Right lobe of liver (tissue), 6 donors: ENCODE data around the gene MAML3. TPM values are rescaled to one million over a fixed set of nuclear protein-coding genes. Genes with fewer than 3 reads are reported as not detected.

Experiments
- ATAC-seq, 4 donors: fragments of 200-7000 bp; cut with Tn5 transposase; one replicate each; pipeline ENCODE4 v1.9.1; 2020; ENCODE audit warnings: mild to moderate bottlenecking in 4 of 4, moderate library complexity in 4 of 4
- DNase-seq, 3 donors: peaks; one replicate each; pipeline ENCODE4 v3.0.0-alpha.2; 2020
- H3K27ac ChIP-seq, 3 donors: fragments of 200-600 bp; one replicate each; pipeline ENCODE4 v1.8.0; 2022
- H3K27me3 ChIP-seq, 2 donors: fragments of 200-600 bp; one replicate each; pipeline ENCODE4 v1.8.0; 2022
- H3K36me3 ChIP-seq, 4 donors: fragments of 200-600 bp; sonication (generic) in 1 of 4; one replicate each; pipeline versions ENCODE4 v1.5.1 to v1.8.0; 2017 to 2022; ENCODE audit warnings: control low read depth in 1 of 4
- H3K4me1 ChIP-seq, 4 donors: fragments of 200-600 bp; sonication (generic) in 1 of 4; one replicate each; pipeline versions ENCODE4 v1.5.1 to v1.8.0; 2017 to 2022; ENCODE audit warnings: control low read depth in 1 of 4
- H3K4me3 ChIP-seq, 3 donors: fragments of 200-600 bp; one replicate each; pipeline ENCODE4 v1.8.0; 2022
- H3K9me3 ChIP-seq, 4 donors: fragments of 200-600 bp; sonication (generic) in 1 of 4; one replicate each; pipeline versions ENCODE4 v1.5.1 to v1.8.0; 2017 to 2022; ENCODE audit warnings: control low read depth in 1 of 4
- POLR2A ChIP-seq: fragments of 450-650 bp; IDR thresholded peaks from one replicate; pipeline ENCODE4 v1.6.1; 2017; ENCODE audit warnings: antibody characterized with exemption, mild to moderate bottlenecking
- WGBS: methylation state at CpG from one replicate; pipeline ENCODE4 v1.1.6; 2018; ENCODE audit warnings: low coverage, low lambda C conversion rate; ENCODE audit not compliant: insufficient coverage; ENCODE audit errors: missing lambda C conversion rate; 5-methylcytosine and 5-hydroxymethylcytosine counted together
- intact Hi-C, 2 donors: fragments of 100-400 bp; cut with DNase I; formaldehyde crosslinking; loops; one replicate each; pipeline versions ENCODE4 v1.11.2 to v1.14.1; 2022
- total RNA-seq, 6 experiments: library from RNA; depleted of rRNA in 2 of 6; stranded (reverse); fragments of >200 nt in 2 of 6; fragmentation: NEBNext Ultra II Directional in 3 of 6; extraction: Animal tissue kit (Norgen Biotek cat#: 25700) in 3 of 6; gene quantifications; one replicate each; pipeline versions ENCODE4 v1.1.0 to v1.2.4, GENCODE V29; 2016 to 2023
- TF ChIP-seq, protein P1 (sequence below), 4 donors: fragments of 200-600 bp in 3 of 4; fragments of 450-650 bp in 1 of 4; IDR thresholded peaks; one replicate each; pipeline versions ENCODE4 v1.5.1 to v1.8.0; 2016 to 2022; ENCODE audit warnings: antibody characterized with exemption in 4 of 4, mild to moderate bottlenecking in 2 of 4
- donor health status: DM: no; HTN: yes; CAD: no.
- donor health status: DM: no; HTN: no; CAD: no.
- donor health status: DM: no; HTN: no; CAD: no.
- donor health status: DM: no; HTN: yes; CAD: no.
- donor health status: DM: no; HTN: yes; CAD: no.

Gene MAML3
- total RNA-seq, 6 experiments from 2014 or later: 2.6 to 7.8 (median 5.0) TPM

DNA sequence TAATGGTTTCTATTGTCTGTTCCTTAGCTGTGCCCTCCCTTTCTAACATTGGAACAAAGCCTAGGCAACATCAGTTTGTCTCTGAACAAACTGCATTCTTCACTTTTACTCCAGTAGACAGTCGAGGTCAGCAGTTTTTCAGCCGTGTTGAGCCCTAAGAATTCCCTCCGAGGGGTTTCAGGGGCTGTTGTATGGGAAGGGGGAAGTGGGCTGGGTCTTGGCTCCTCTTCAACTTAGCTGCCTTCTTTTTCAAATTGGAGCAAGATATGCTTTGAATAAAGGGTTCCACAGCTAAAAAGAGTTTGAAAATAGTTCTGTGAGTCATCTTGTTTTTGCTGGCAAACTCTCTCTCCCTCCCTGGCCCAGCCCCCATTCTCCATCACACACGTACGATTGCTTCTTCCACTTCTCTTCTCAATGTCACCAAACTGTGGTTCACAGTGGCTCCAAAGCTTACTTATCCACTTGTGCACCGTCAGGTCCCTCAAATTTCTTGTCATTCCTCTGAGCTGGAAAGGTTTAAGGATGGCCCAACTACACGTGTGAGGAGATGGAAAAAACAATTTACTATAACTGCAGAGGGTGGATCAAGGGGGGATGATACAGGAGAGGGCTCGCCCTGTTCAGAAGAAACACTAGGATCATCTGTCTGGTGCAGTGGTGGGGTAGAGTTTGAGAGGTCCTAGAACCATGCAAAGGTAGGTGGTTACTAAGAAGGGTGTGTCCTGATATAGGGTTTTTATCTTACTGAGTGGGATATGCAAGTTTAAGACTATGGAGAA lies 9.2 kb upstream of the MAML3 start:
- H3K27me3 ChIP-seq: no peaks in the 10 kb centered on the region
- H3K4me1 ChIP-seq: peaks cover 0 to 8% (median 5%) of the 10 kb centered on the region in 4 donors
- no peaks in the 10 kb centered on the region for H3K9me3 ChIP-seq
- ATAC-seq (peak in 1 of 4 donors; percentile 31), DNase-seq (no peak)
- intact Hi-C loops: no loop called here
- H3K27ac ChIP-seq: no peak overlapping the region
- no peak overlapping the region for H3K4me3 ChIP-seq
- 54% methylated on average over 8 of the region's 8 CpGs for WGBS
- no peaks in the 10 kb centered on the region for H3K36me3 ChIP-seq
- no peak for TF ChIP-seq POLR2A
- TF ChIP-seq, protein P1, sequence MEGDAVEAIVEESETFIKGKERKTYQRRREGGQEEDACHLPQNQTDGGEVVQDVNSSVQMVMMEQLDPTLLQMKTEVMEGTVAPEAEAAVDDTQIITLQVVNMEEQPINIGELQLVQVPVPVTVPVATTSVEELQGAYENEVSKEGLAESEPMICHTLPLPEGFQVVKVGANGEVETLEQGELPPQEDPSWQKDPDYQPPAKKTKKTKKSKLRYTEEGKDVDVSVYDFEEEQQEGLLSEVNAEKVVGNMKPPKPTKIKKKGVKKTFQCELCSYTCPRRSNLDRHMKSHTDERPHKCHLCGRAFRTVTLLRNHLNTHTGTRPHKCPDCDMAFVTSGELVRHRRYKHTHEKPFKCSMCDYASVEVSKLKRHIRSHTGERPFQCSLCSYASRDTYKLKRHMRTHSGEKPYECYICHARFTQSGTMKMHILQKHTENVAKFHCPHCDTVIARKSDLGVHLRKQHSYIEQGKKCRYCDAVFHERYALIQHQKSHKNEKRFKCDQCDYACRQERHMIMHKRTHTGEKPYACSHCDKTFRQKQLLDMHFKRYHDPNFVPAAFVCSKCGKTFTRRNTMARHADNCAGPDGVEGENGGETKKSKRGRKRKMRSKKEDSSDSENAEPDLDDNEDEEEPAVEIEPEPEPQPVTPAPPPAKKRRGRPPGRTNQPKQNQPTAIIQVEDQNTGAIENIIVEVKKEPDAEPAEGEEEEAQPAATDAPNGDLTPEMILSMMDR (IDR thresholded peaks at IDR 0.05): no peak

DNA sequence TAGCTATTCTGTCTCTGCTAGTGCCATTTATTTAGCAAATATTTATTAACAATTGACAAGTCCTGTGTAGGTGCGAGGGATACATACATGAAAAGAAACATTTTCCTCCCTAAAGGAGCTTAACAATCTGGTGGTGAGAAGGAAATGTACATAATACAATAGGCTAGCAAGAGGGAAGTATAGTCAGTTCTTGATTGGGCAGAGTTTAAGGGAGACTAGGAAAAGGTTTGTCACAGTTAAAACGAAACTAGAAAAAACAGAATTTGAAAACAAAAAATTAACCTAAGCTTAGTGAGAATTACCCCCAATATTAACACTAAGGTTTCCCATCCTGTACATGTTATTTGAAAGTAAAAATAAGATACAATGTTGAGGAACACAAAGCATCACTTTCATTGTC lies 8.6 kb upstream of the MAML3 start:
- Histone ChIP-seq H3K27me3 (no peaks in the 10 kb centered on the region), H3K27ac (no peak overlapping the region), H3K36me3 (no peaks in the 10 kb centered on the region), H3K9me3 (no peaks in the 10 kb centered on the region), H3K4me1 (peaks cover 0 to 11% (median 6%) of the 10 kb centered on the region in 4 donors), H3K4me3 (no peak overlapping the region)
- TF ChIP-seq, protein P1 (IDR thresholded peaks at IDR 0.05): no peak
- no peak for TF ChIP-seq POLR2A
- DNase-seq (no peak), ATAC-seq (no peak)
- intact Hi-C loops: no loop called here
- WGBS: 55% methylated on average over 2 of the region's 2 CpGs

DNA sequence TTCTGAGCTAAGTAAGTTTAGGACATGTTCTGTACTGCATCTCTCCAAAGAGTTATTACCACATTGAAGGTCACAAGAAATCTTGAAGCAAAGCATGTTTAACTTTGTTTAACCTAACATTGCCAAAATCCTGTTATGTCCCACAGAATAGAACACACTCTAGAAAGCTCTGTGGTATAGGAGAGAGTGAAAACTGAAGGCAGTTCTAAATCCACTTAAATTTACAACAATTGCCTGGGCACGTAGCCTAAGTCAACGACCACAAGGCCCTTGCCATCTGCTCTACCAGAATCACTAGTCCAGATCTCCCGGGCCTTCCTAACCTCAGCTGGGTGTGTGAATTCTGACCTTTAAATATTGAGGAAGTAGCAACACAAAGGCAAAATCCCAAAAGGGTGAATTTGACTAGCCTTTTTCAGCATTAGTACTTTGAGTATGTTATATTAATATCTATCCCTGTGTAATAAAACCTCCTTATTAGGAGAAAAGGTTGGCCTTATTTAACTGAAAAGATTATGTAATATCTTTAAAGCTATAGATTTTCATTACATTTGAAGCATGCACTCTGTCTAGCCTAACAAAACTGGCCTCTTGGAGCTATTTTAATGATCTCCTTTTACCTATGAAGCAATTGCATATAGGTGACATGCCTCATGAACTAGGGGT lies 4.5 kb upstream of the MAML3 start:
- H3K36me3 ChIP-seq: no peaks in the 10 kb centered on the region
- DNase-seq: peak; percentile 56 to 85 (median 73)
- H3K4me1 ChIP-seq: peaks cover 2 to 16% (median 7%) of the 10 kb centered on the region in 4 donors
- intact Hi-C loops: loop anchor here in 1 of 2 donors (5.0 kb wide), 1 partner anchor 94 kb away; no protein-coding TSS in a partner anchor
- 21% methylated on average over 3 of the region's 3 CpGs for WGBS
- no peak overlapping the region for H3K4me3 ChIP-seq
- H3K9me3 ChIP-seq: no peaks in the 10 kb centered on the region
- peak; percentile 59 to 66 (median 60) for ATAC-seq
- H3K27me3 ChIP-seq: no peaks in the 10 kb centered on the region
- TF ChIP-seq, protein P1 (IDR thresholded peaks at IDR 0.05): no peak
- no peak for TF ChIP-seq POLR2A
- H3K27ac ChIP-seq: peak overlapping the region; percentile 11 to 44 (median 13)

DNA sequence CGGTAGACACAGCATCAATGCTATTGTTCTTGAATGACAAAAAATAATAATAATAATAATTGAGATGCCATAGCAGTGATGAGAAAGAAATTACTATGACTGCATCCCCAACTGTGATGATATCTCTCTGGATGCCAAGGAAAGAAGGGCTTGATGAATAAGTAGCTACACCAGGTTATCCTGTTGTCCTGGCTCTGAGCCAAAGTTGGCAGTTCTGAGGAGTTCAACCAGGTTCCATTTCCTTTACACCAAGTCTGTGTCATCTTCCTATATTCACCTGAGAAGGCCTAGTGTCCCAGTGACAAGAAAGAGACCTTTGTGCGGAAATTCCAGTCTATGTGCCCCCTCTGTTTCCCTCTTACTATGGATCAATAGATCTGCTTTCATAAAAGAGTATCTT lies 3.4 kb upstream of the MAML3 start:
- no peaks in the 10 kb centered on the region for H3K27me3 ChIP-seq
- H3K27ac ChIP-seq: no peak overlapping the region
- no peaks in the 10 kb centered on the region for H3K9me3 ChIP-seq
- no peak for TF ChIP-seq POLR2A
- H3K4me3 ChIP-seq: no peak overlapping the region
- 100% methylated on average over 2 of the region's 2 CpGs for WGBS
- intact Hi-C loops: loop anchor here in 1 of 2 donors (5.0 kb wide), 1 partner anchor 95 kb away; no protein-coding TSS in a partner anchor
- ATAC-seq: no peak
- H3K36me3 ChIP-seq: no peaks in the 10 kb centered on the region
- no peak for DNase-seq
- peaks cover 2 to 16% (median 7%) of the 10 kb centered on the region in 4 donors for H3K4me1 ChIP-seq
